Measurements from ENCODE around the gene IFNW1.

DNA sequence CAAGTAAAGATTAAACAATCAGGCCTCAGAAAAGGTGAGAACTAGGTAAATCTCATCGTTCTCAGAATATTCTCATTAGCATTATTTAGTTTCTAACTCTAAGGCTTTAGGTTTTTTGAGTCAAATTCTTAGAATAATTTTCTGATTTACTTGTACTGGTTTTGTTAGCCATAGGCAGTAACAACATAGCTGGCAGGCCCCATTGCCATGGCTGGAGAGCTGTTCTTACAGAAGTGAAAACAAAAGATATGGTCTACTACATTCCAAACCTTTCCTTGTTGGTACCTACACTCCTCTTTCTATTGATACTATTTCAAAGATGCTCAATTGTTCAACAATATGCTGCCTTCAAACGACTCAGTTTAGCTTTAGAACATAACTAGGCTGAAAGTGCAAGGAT lies 27.3 kb downstream of the IFNW1 start:
- TF ChIP-seq, protein P1, sequence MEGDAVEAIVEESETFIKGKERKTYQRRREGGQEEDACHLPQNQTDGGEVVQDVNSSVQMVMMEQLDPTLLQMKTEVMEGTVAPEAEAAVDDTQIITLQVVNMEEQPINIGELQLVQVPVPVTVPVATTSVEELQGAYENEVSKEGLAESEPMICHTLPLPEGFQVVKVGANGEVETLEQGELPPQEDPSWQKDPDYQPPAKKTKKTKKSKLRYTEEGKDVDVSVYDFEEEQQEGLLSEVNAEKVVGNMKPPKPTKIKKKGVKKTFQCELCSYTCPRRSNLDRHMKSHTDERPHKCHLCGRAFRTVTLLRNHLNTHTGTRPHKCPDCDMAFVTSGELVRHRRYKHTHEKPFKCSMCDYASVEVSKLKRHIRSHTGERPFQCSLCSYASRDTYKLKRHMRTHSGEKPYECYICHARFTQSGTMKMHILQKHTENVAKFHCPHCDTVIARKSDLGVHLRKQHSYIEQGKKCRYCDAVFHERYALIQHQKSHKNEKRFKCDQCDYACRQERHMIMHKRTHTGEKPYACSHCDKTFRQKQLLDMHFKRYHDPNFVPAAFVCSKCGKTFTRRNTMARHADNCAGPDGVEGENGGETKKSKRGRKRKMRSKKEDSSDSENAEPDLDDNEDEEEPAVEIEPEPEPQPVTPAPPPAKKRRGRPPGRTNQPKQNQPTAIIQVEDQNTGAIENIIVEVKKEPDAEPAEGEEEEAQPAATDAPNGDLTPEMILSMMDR (IDR thresholded peaks at IDR 0.05) = no peak
- no peak for TF ChIP-seq TCF7L2 (IDR thresholded peaks at IDR 0.05; ENCODE audit: low read depth, low read length)
- TF ChIP-seq, protein P2, sequence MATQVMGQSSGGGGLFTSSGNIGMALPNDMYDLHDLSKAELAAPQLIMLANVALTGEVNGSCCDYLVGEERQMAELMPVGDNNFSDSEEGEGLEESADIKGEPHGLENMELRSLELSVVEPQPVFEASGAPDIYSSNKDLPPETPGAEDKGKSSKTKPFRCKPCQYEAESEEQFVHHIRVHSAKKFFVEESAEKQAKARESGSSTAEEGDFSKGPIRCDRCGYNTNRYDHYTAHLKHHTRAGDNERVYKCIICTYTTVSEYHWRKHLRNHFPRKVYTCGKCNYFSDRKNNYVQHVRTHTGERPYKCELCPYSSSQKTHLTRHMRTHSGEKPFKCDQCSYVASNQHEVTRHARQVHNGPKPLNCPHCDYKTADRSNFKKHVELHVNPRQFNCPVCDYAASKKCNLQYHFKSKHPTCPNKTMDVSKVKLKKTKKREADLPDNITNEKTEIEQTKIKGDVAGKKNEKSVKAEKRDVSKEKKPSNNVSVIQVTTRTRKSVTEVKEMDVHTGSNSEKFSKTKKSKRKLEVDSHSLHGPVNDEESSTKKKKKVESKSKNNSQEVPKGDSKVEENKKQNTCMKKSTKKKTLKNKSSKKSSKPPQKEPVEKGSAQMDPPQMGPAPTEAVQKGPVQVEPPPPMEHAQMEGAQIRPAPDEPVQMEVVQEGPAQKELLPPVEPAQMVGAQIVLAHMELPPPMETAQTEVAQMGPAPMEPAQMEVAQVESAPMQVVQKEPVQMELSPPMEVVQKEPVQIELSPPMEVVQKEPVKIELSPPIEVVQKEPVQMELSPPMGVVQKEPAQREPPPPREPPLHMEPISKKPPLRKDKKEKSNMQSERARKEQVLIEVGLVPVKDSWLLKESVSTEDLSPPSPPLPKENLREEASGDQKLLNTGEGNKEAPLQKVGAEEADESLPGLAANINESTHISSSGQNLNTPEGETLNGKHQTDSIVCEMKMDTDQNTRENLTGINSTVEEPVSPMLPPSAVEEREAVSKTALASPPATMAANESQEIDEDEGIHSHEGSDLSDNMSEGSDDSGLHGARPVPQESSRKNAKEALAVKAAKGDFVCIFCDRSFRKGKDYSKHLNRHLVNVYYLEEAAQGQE (IDR thresholded peaks at IDR 0.05; ENCODE audit: insufficient read depth in 1 of 2, low read depth in 2 of 2, low read length in 1 of 2) = no peak
- no peak for TF ChIP-seq POLR2AphosphoS5 (IDR thresholded peaks at IDR 0.05; ENCODE audit: low read depth, low read length)
- no peak for TF ChIP-seq SIN3A (IDR thresholded peaks at IDR 0.05; ENCODE audit: borderline replicate concordance, insufficient read depth, low read depth, low read length)
